HK-2 (cell line): ENCODE results near the gene IPO11.

Source experiments
- DNase-seq: peaks from one replicate; pipeline ENCODE4 v3.0.0-alpha.2; 2018; ENCODE audit not compliant: unreplicated experiment

The IPO11 gene

GRCh38 chr5:62568800-62569432 is 156.4 kb downstream of the IPO11 start:
- no peak for DNase-seq

DNA sequence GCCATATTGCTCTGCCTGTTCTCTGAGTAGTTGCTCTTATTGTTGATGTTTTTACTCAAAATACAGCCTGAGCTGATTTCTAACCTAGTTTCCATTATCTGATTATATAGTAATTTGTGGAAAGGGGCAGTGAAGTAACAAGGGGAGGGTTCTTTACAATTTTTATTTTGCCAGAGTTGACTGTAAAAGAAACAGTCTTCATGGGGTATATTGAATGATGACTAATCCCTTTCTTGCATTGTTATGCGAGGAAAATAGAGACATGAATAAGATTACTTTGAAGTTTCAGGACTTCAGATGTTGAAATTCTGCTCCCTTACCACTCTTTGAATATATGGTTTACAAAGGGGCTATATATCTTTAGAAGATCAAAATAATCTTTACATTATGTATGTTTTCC is 156.9 kb downstream of the IPO11 start:
- no peak for DNase-seq

GRCh38 chr5:62572918-62573514 is 160.5 kb downstream of the IPO11 start:
- no peak for DNase-seq

- no peak for DNase-seq
Measured at GRCh38 chr5:62574599-62574998, 162.0 kb downstream of the IPO11 start.

- no peak for DNase-seq
Measured at GRCh38 chr5:62575066-62575465, 162.5 kb downstream of the IPO11 start.

DNA sequence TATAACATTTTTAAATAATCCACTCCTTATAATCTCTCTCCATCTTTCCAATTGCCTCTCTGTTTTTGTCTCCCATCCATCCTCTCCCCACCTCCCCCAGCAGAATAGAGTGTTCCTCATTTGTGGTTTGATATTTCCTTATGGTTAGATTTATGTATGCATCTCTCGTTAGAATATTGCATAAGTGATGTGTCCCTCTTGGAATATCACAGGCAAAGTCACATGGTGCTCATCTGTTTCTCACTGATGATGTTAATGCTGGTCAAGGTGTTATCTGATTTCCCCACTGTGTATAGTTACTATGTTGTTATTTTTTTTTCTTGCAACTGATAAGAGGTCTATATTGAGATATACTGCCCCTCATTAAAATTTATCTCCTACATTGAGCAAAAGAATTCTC is 162.9 kb downstream of the IPO11 start:
- DNase-seq: no peak

DNA sequence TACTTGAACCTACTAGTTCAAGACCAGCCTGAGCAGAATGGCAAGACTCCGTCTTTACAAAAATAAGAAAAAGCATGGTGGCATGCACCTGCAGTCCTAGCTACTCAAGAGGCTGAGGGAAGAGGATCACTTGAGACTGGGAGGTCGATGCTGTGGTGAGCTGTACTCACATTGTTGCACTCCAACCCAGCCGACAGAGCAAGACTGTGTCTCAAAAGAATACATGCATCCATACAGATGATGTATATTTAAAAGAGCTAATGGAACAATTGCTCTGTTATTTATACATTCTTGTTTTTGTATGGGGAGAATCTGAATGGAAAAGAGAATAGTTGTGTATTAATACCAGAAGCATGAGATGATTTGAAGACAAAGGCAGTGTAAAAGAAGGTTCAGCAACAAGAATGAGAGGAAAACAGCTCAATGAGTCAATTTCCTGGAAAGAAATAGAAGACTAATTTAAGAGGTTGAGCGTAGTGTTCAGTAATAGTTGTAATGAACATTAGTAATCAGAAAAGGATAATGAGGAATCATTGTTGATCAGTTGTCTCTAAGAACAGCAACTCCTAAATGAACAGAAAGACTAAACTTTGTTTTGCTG is 164.1 kb downstream of the IPO11 start:
- no peak for DNase-seq

GRCh38 chr5:62577488-62577887 is 164.9 kb downstream of the IPO11 start:
- DNase-seq: no peak

GRCh38 chr5:62578540-62578939 is 166.0 kb downstream of the IPO11 start, which contains the start of gene LRRC70:
Gene LRRC70 (plus strand): TSS chr5:62578819. CDS start chr5:62579439, 620 bp downstream.
- DNase-seq: no peak

DNA sequence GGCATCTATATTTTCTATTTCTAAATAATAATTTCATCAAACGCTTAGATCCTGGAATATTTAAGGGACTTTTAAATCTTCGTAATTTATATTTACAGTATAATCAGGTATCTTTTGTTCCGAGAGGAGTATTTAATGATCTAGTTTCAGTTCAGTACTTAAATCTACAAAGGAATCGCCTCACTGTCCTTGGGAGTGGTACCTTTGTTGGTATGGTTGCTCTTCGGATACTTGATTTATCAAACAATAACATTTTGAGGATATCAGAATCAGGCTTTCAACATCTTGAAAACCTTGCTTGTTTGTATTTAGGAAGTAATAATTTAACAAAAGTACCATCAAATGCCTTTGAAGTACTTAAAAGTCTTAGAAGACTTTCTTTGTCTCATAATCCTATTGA is 167.2 kb downstream of the IPO11 start:
- DNase-seq: no peak

GRCh38 chr5:62581836-62582597 is 169.5 kb downstream of the IPO11 start:
- DNase-seq: no peak

- DNase-seq: no peak
Measured at GRCh38 chr5:62584391-62584790, 171.8 kb downstream of the IPO11 start.

GRCh38 chr5:62585306-62585705 is 172.7 kb downstream of the IPO11 start:
- DNase-seq: no peak

GRCh38 chr5:62585751-62586150 is 173.2 kb downstream of the IPO11 start:
- DNase-seq: no peak

GRCh38 chr5:62587737-62588136 is 175.2 kb downstream of the IPO11 start:
- no peak for DNase-seq

GRCh38 chr5:62588668-62589067 is 176.1 kb downstream of the IPO11 start:
- DNase-seq: no peak

- DNase-seq: no peak
Measured at GRCh38 chr5:62589504-62589903, 176.9 kb downstream of the IPO11 start.

DNA sequence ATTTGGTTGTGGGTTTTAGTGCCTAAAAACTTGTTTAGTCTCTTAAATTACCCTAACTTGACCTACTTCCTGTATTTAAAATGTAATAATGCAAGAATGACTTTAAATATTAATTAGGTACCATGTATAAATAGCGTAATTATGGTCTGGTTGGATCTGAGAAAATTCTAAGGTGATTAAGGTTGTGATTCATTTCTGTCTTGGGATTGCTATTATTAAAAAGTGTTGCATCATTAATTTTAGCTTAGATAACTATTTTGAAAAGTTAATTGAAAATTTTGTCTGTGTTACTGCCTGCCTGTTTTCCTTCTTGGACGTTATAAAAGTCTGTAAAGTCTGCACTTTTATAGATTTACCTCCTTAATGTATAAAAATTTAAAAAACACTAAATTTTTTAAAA is 177.8 kb downstream of the IPO11 start:
- no peak for DNase-seq

DNA sequence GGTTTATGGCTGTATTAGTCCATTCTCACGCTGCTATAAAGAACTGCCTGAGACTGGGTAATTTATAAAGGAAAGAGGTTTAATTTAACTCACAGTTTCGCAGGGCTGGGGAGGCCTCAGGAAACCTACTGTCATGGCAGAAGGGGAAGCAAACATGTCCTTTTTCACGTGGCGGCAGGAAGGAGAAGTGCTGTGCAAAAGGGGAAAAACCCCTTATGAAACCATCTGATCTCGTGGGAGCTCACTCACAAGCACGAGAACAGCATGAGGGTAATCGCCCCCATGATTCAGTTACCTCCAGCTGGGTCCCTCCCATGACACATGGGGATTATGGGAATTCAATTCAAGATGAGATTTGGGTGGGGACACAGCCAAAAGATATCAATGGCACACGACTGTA is 180.0 kb downstream of the IPO11 start:
- DNase-seq: no peak

DNA sequence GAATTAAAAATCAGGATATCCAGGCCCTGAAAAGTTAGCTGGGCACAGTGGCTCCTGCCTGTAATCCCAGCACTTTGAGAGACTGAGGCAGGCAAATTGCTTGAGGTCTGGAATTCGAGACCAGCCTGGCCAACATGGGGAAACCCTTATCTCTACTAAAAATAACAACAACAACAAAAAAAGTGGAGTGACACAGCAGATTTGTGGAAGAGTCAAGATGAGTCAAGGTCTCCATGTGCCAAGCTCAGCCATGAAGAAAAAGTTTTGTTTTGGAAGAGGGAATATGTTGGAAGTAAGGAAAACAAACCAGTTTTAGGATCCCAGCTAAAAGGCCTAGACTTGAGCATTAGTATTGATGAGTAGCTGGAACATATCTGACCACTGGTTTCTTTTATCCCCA is 180.8 kb downstream of the IPO11 start:
- DNase-seq: no peak

GRCh38 chr5:62594364-62594984 is 181.9 kb downstream of the IPO11 start:
- DNase-seq: no peak

- DNase-seq: no peak
Measured at GRCh38 chr5:62596096-62596495, 183.5 kb downstream of the IPO11 start.
